ENCODE results near the gene EEF2KMT.

GRCh38 chr16:5077304-5077703, 20.3 kb downstream of the EEF2KMT start:
- no peak for TF ChIP-seq EZH2 (IDR thresholded peaks at IDR 0.05; ENCODE audit: low read depth)
- TF ChIP-seq CTCF (conservative IDR thresholded peaks at IDR 0.05), result no peak
